Gastroesophageal sphincter (tissue), 3 donors: ENCODE results near the gene IGSF6.

Experiments used
- CTCF ChIP-seq, 4 experiments: fragments of 200-600 bp in 2 of 4; fragments of 450-650 bp in 2 of 4; sonication (generic) in 1 of 4; IDR thresholded peaks; one replicate each; pipeline ENCODE4 v1.5.1; 2017 to 2019; ENCODE audit warnings: antibody characterized with exemption in 4 of 4, mild to moderate bottlenecking in 2 of 4, moderate library complexity in 2 of 4
- POLR2A ChIP-seq, 2 donors: fragments of 450-650 bp; IDR thresholded peaks; one replicate each; pipeline ENCODE4 v1.6.1; 2017; ENCODE audit warnings: antibody characterized with exemption in 2 of 2, mild to moderate bottlenecking in 2 of 2, moderate library complexity in 1 of 2

GRCh38 chr16:21667575-21667974 lies 15.2 kb upstream of the IGSF6 start:
- TF ChIP-seq CTCF (IDR thresholded peaks at IDR 0.05), result no peak
- TF ChIP-seq POLR2A (IDR thresholded peaks at IDR 0.05), result no peak
